K562 (cell line): ENCODE results near the gene TPK1. TPM values are rescaled to one million over a fixed set of nuclear protein-coding genes. Genes with fewer than 3 reads are reported as not detected.

ENCODE experiments used
- ATF1 ChIP-seq, 2 experiments: fragments of 450-650 bp in 1 of 2; IDR thresholded peaks; 2 replicates each; pipeline ENCODE4 v1.6.1; 2016; ENCODE audit warnings: missing compliant biosample characterization in 1 of 2, missing genetic modification characterization in 1 of 2
- CBFA2T3 ChIP-seq: fragments of 450-650 bp; IDR thresholded peaks from 2 replicates; pipeline ENCODE4 v1.6.1; 2017
- CGGBP1 ChIP-seq: fragments of 250-450 bp; sonication (Bioruptor Pico); IDR thresholded peaks from 2 replicates; pipeline ENCODE4 v1.9.0; 2021; ENCODE audit warnings: mild to moderate bottlenecking
- CREBBP ChIP-seq: IDR thresholded peaks from one replicate; pipeline ENCODE4 v1.6.1; 2012; ENCODE audit warnings: low read depth, mild to moderate bottlenecking, control low read depth, inconsistent platforms, low read length
- CUX1 ChIP-seq: fragments of 200-800 bp; sonication (Bioruptor generic); IDR thresholded peaks from 2 replicates; pipeline ENCODE4 v1.6.1; 2016; ENCODE audit warnings: missing genetic modification characterization, missing compliant biosample characterization
- ETV5 ChIP-seq: sonication (generic); formaldehyde crosslinking; IDR thresholded peaks from 2 replicates; pipeline ENCODE4 v1.4.0; 2020; ENCODE audit warnings: low read depth, mild to moderate bottlenecking, missing genetic modification reagents
- GATAD2B ChIP-seq: fragments of 450-650 bp; IDR thresholded peaks from 2 replicates; pipeline ENCODE4 v1.6.1; 2017; ENCODE audit warnings: mild to moderate bottlenecking, borderline replicate concordance
- MAX ChIP-seq: sonication (generic); formaldehyde crosslinking; IDR thresholded peaks from 2 replicates; pipeline ENCODE4 v1.9.0; 2022; ENCODE audit warnings: mild to moderate bottlenecking, missing genetic modification reagents
- MBD2 ChIP-seq: sonication (generic); IDR thresholded peaks from 2 replicates; pipeline ENCODE4 v1.6.1; 2016; ENCODE audit warnings: low read depth, borderline replicate concordance
- MCM2 ChIP-seq: fragments of 450-650 bp; IDR thresholded peaks from 2 replicates; pipeline ENCODE4 v1.6.1; 2017; ENCODE audit warnings: low read depth, mild to moderate bottlenecking
- MECOM ChIP-seq: fragments of 250-450 bp; sonication (Bioruptor Pico); IDR thresholded peaks from 2 replicates; pipeline ENCODE4 v1.8.0; 2022; ENCODE audit warnings: inconsistent platforms
- POLR2AphosphoS5 ChIP-seq: IDR thresholded peaks from 2 replicates; pipeline ENCODE4 v1.6.1; 2011; ENCODE audit warnings: mild to moderate bottlenecking, low read depth, low read length, moderate library complexity; ENCODE audit not compliant: control insufficient read depth, insufficient read depth
- POLR2B ChIP-seq: fragments of 450-650 bp; IDR thresholded peaks from 2 replicates; pipeline ENCODE4 v1.6.1; 2018; ENCODE audit warnings: low read depth; ENCODE audit not compliant: partially characterized antibody
- TAF1 ChIP-seq: IDR thresholded peaks from 2 replicates; pipeline ENCODE4 v1.6.1; 2011; ENCODE audit warnings: mild to moderate bottlenecking, low read length, moderate library complexity; ENCODE audit not compliant: insufficient read depth, control insufficient read depth, severe bottlenecking; ENCODE audit errors: extremely low read depth
- ZBTB8A ChIP-seq: fragments of 450-650 bp; IDR thresholded peaks from 2 replicates; pipeline ENCODE4 v1.6.1; 2018; ENCODE audit warnings: mild to moderate bottlenecking, moderate library complexity; ENCODE audit not compliant: partially characterized antibody
- ZC3H8 ChIP-seq: fragments of 450-650 bp; IDR thresholded peaks from 2 replicates; pipeline ENCODE4 v1.6.1; 2017
- ZKSCAN3 ChIP-seq: fragments of 250-450 bp; sonication (Bioruptor Pico); IDR thresholded peaks from 2 replicates; pipeline ENCODE4 v1.4.0; 2020
- ZNF224 ChIP-seq: sonication (generic); formaldehyde crosslinking; IDR thresholded peaks from 2 replicates; pipeline ENCODE4 v1.8.0; 2022; ENCODE audit warnings: mild to moderate bottlenecking, missing genetic modification reagents
- ZNF280B ChIP-seq: fragments of 250-450 bp; sonication (Bioruptor Pico); IDR thresholded peaks from 2 replicates; pipeline ENCODE4 v1.5.1; 2021; ENCODE audit warnings: mild to moderate bottlenecking
- ZNF324 ChIP-seq: fragments of 250-450 bp; sonication (Bioruptor Pico); IDR thresholded peaks from 2 replicates; pipeline ENCODE4 v1.4.0; 2020; ENCODE audit warnings: mild to moderate bottlenecking
- ZNF57 ChIP-seq: fragments of 450-650 bp; formaldehyde crosslinking; IDR thresholded peaks from 2 replicates; pipeline ENCODE4 v1.4.0; 2020; ENCODE audit warnings: mild to moderate bottlenecking, moderate library complexity
- ZNF77 ChIP-seq: fragments of 250-450 bp; sonication (Bioruptor Pico); IDR thresholded peaks from 2 replicates; pipeline ENCODE4 v1.5.0; 2020
- polyA plus RNA-seq, 8 experiments: library from polyadenylated mRNA; depleted of rRNA in 4 of 8; stranded (reverse) in 5 of 8; unstranded in 3 of 8; fragments of >200 nt; fragmentation: Nextera tagmentation in 2 of 8; fragmentation: Illumina TruSeq in 1 of 8; extraction: Ambion mirVana in 2 of 8; extraction: Trizol in 1 of 8; gene quantifications; 2 replicates each; pipeline versions ENCODE4 v1.2.1 to v1.2.3, GENCODE V29; 2011 to 2014; ENCODE audit warnings: inconsistent platforms in 1 of 8, missing spikeins in 1 of 8
- total RNA-seq, 7 experiments: library from RNA; depleted of rRNA in 6 of 7; stranded (reverse); fragments of >200 nt in 6 of 7; fragmentation: Illumina TruSeq in 2 of 7; extraction: Trizol in 2 of 7; gene quantifications; 2 replicates each; pipeline versions ENCODE4 v1.2.1 to v1.2.3, GENCODE V29; 2011 to 2021; ENCODE audit warnings: low replicate concordance in 1 of 7

The TPK1 gene
- total and polyA plus RNA-seq, 9 of the 15 experiments (the other 6 are each of a cell fraction or from before 2014, with no cell fraction given): 5.1 to 16.2 (median 9.2) TPM

- no peak for TF ChIP-seq ZNF57 (CRISPR knock-in tag)
- TF ChIP-seq MBD2: 0 out of 2 replicates have a peak, but pooled peaks have one; percentile 23
- TF ChIP-seq ZNF224: no peak
- no peak for TF ChIP-seq ZNF77 (CRISPR knock-in tag)
- TF ChIP-seq MCM2: no peak
- TF ChIP-seq CUX1: no peak
- no peak for TF ChIP-seq ZNF324
- TF ChIP-seq ETV5 (CRISPR knock-in tag): peak; percentile 100
- no peak for TF ChIP-seq CGGBP1 (CRISPR knock-in tag)
- TF ChIP-seq CREBBP: no peak
- peak; percentile 93 for TF ChIP-seq TAF1
- no peak for TF ChIP-seq CBFA2T3
- no peak for TF ChIP-seq ZBTB8A
- 0 out of 2 replicates have a peak, but pooled peaks have one; percentile 41 for TF ChIP-seq ZC3H8
- TF ChIP-seq ZNF280B (CRISPR knock-in tag): no peak
- peak; percentile 80 for TF ChIP-seq GATAD2B
- peak; percentile 92 for TF ChIP-seq MAX
- TF ChIP-seq POLR2B: peak; percentile 82
- no peak; the same call in 1 of the 2 replicates for TF ChIP-seq ATF1 (CRISPR knock-in tag; IDR thresholded peaks at IDR 0.05)
- TF ChIP-seq ATF1 (tag; IDR thresholded peaks at IDR 0.05): peak; percentile 80
- TF ChIP-seq ZKSCAN3 (CRISPR knock-in tag): no peak
- TF ChIP-seq POLR2AphosphoS5: peak; percentile 86
- TF ChIP-seq MECOM (CRISPR knock-in tag): no peak
Observed at GRCh38 chr7:144835652-144836544, at the start of gene TPK1 (continued).
